ENCODE results near the gene PKDREJ. TPM values are rescaled to one million over a fixed set of nuclear protein-coding genes. Genes with fewer than 3 reads are reported as not detected.

PKDREJ gene
- polyA plus RNA-seq, 1 donor = 0.67 TPM

GRCh38 chr22:46239261-46240048 is 23.7 kb downstream of the PKDREJ start:
- no peak for DNase-seq (ENCODE audit: low read depth)

DNA sequence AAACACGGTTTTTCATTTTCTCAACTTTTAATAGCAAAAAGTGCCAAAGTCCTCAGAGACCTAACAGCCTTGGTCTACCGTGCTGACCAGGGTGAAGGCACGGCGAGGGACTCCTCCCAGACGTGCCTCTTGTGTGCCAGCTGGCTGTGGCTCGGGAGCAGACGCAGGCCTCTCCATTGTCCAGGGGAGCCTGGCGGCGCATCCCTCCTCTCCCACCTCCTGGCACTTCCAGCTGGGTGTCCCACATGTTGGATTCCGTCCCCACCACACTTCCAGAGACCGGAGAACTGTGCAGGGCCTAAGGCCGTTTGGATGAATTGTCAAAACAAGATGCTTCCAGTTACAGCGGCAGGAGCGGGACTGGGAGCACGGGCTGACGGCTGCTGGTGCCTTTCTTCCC is 24.6 kb downstream of the PKDREJ start:
- DNase-seq (ENCODE audit: low read depth) = no peak

DNA sequence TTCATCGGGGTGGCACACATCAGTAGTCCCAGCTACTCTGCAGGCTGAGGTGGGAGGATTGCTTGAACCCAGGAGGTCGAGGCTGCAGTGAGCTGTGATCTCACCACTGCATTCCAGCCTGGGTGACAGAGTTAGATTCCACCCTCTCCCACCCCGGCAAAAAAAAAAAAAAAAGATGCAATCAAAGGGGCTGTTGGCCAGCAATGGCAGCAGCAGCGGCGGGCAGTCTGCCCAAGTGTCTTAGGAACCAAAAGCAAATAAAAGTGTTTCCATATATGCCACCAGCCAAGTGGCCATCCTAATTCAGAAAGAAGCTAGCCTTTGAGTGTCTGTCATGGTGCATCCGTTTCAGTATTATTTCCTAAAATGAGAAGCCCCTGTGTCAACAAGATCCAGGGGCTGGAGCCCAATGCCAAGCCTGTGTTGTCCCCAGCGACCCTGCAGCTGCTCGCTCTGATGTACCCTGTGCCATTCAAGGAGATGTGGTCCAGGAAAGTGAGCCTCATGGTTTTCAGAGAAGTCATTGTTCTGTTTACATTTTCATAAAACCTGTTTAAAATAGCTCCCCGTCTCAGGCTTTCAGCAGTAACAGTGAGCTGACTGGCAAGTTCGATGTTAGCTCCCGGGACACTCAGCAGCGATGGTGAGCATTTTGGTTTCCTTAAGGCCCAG is 25.6 kb downstream of the PKDREJ start:
- DNase-seq (ENCODE audit: low read depth) = no peak

DNA sequence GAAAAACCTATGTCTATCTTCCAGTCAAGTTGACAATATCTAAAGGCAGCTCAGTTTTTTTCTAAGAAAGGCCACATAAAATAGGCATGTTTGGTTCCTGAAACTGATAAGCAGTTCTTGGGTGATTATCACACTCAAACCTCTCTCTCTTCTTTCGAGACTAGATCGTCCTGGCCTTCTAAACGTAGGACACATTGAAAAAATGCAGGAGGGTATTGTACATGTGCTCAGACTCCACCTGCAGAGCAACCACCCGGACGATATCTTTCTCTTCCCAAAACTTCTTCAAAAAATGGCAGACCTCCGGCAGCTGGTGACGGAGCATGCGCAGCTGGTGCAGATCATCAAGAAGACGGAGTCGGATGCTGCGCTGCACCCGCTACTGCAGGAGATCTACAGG is 28.2 kb downstream of the PKDREJ start:
- DNase-seq (ENCODE audit: low read depth) = no peak

GRCh38 chr22:46233231-46233630 is 29.9 kb downstream of the PKDREJ start:
- DNase-seq (ENCODE audit: low read depth) = no peak

DNA sequence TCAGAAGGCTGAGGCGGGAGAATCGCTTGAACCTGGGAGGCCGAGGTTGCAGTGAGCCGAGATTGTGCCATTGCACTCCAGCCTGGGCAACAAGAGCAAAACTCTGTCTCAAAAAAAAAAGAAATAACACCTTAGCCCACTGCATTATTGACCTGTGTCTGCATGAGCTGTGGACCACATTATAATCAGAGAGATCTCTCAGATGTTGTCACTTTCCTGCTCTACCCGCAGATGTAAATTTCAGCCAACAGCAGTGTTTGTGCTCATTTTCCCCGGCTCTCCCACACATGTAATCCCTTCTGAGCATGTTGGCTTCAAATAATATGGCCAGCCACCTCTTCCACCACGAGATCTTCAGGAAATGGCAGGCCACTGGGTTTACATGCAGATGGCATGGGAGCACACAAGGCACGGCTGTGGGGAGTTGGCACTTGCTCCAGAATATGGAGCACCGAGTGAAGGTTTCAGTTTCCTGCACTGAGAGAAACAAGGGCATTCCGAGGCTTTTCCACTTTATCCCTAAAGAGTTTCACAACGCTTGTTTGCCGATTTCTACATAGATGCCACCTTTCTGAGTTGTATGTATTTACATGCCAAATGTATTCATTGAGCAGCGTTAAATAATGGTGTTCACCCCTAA is 32.8 kb downstream of the PKDREJ start:
- DNase-seq (ENCODE audit: low read depth) = no peak

GRCh38 chr22:46229701-46230100 is 33.4 kb downstream of the PKDREJ start:
- no peak for DNase-seq (ENCODE audit: low read depth)

GRCh38 chr22:46226577-46226976 is 36.6 kb downstream of the PKDREJ start:
- no peak for DNase-seq (ENCODE audit: low read depth)

DNA sequence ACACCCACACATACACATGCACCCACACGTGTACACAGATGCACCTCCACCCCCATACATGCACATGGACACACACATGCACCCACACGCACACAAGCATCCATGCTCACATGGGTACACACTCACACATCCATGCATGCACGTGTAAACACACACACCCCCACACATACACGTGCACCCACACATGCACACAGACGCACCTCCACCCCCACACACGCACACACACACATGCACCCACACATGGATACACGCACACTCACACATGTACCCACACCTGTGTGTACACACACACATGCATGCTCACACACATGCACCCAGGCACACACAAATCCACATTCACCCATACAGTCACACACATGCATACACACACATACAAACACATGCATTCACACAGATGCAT is 37.5 kb downstream of the PKDREJ start:
- DNase-seq (ENCODE audit: low read depth) = no peak

GRCh38 chr22:46224898-46225290 is 38.2 kb downstream of the PKDREJ start:
- DNase-seq (ENCODE audit: low read depth) = no peak

- no peak for DNase-seq (ENCODE audit: low read depth)
These were observed 38.9 kb downstream of the PKDREJ start for GRCh38 chr22:46224044-46224897.

DNA sequence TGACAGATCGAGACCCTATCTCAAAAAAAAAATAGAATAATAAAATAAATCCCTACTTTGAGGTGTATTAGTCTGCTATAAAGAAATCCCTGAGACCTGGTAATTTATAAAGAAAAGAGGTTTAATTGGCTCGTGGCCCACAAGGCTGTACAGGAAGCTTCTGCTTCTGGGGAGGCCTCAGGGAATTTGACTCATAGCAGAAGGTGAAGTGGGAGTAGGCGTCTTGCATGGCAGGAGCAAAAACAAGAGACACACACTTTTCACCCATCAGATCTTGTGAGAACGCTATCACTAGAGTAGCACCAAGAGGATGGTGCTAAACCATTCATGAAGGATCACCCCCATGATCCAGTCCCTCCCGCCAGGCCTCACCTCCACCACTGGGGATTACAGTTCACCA is 42.2 kb downstream of the PKDREJ start:
- DNase-seq (ENCODE audit: low read depth) = no peak

- DNase-seq (ENCODE audit: low read depth) = no peak
These were observed 43.5 kb downstream of the PKDREJ start for GRCh38 chr22:46219636-46220035.

DNA sequence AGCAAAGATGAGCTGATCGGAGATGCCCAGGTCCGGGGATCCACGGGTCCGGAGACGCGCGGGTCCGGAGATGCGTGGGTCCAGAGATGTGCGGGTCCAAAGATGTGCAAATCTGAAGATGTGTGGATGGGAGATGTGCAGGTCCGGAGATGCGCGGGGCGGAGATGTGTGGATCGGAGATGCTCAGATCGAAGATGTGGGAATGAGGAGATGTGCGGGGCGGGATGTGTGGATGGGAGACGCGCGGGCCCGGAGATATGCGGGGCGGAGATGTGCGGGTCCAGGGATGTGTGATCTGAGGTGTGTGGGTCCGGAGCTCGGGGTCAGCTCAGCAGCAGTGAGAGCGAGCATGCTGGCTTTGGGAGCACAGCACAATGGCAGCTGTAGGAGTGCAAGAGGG is 48.5 kb downstream of the PKDREJ start:
- DNase-seq (ENCODE audit: low read depth) = no peak

DNA sequence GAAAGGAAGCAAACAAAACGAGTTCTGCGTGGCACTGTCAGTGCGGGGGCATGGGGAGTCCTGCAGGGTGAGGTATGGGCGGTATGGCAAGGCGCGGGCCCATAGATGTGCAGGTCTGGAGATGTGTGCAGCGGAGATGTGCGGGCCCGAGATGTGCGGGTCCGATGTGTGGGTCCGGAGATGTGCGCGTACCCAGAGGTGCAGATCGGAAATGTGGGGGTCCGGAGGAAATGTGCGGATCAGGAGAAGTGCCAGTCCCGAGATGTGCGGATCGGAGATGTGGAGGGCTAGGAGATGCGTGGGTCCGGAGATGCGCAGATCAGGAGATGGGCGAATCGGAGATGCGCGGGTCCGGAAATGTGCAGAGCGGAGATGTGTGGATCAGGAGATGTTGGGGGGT is 49.0 kb downstream of the PKDREJ start:
- DNase-seq (ENCODE audit: low read depth) = no peak

DNA sequence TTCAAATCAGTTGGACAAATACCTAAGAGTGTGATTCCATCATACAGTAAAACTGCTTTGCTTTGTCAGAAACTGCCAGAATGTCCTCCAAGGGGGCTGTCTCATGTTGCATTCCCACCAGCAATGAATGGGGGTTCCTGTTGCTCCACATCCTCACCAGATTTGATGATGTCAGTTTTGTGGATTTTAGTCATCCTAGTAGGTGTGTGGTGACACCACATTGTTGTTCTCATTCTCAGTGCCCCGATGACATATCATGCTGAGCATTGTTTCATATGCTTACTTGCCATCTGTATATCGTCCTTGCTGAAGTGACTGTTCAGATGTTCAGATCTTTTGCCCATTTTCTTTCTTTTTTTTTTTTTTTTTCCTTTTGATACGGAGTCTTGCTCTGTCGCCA is 50.1 kb downstream of the PKDREJ start:
- DNase-seq (ENCODE audit: low read depth) = no peak

- DNase-seq (ENCODE audit: low read depth) = no peak
These were observed 50.9 kb downstream of the PKDREJ start for GRCh38 chr22:46212195-46212594.

GRCh38 chr22:46209262-46209661 is 53.9 kb downstream of the PKDREJ start:
- DNase-seq (ENCODE audit: low read depth) = no peak

Data from forelimb muscle (tissue), 1 donor.